Activated CD8-positive, alpha-beta memory T cell treated with anti-CD3 and anti-CD28 coated beads, Interleukin-2, amount 50 U/mL, for 48 hours (primary cell): Measurements from ENCODE around the gene PTK7.

ENCODE experiments used
- DNase-seq: peaks from one replicate; pipeline ENCODE4 v3.0.0-alpha.2; 2020

Gene PTK7

GRCh38 chr6:43147691-43148477, 71.8 kb downstream of the PTK7 start:
- DNase-seq: no peak

- DNase-seq: no peak
Observed at GRCh38 chr6:43149265-43149664, 73.2 kb downstream of the PTK7 start.

- DNase-seq: no peak
Observed at GRCh38 chr6:43150051-43150751, 74.1 kb downstream of the PTK7 start.

- no peak for DNase-seq
Observed at GRCh38 chr6:43159599-43159998, 83.5 kb downstream of the PTK7 start.

GRCh38 chr6:43163899-43164298, 87.8 kb downstream of the PTK7 start:
- DNase-seq: no peak

GRCh38 chr6:43170417-43170930, 94.4 kb downstream of the PTK7 start:
- no peak for DNase-seq

GRCh38 chr6:43170931-43171706, 95.0 kb downstream of the PTK7 start, which contains the start of gene SRF:
SRF (plus strand) TSS chr6:43171269; CDS start chr6:43171657, 388 bp downstream.
- peak; percentile 97 for DNase-seq

- DNase-seq: peak; percentile 77
Observed at GRCh38 chr6:43171707-43172103, 95.6 kb downstream of the PTK7 start.

GRCh38 chr6:43172104-43173007, 96.2 kb downstream of the PTK7 start:
- peak; percentile 69 for DNase-seq

- DNase-seq: no peak
Observed at GRCh38 chr6:43173591-43174262, 97.6 kb downstream of the PTK7 start.

- peak; percentile 93 for DNase-seq
Observed at GRCh38 chr6:43174263-43175112, 98.4 kb downstream of the PTK7 start.

- DNase-seq: no peak
Observed at GRCh38 chr6:43175676-43176422, 99.7 kb downstream of the PTK7 start.

- DNase-seq: no peak
Observed at GRCh38 chr6:43176423-43176786, 100.3 kb downstream of the PTK7 start.

- no peak for DNase-seq
Observed at GRCh38 chr6:43178150-43178549, 102.0 kb downstream of the PTK7 start.

- DNase-seq: no peak
Observed at GRCh38 chr6:43178951-43179830, 103.1 kb downstream of the PTK7 start.

GRCh38 chr6:43180058-43180457, 103.9 kb downstream of the PTK7 start:
- no peak for DNase-seq

- DNase-seq: no peak
Observed at GRCh38 chr6:43180985-43181384, 104.9 kb downstream of the PTK7 start.

- DNase-seq: no peak
Observed at GRCh38 chr6:43181621-43181941, 105.5 kb downstream of the PTK7 start.
